NCI-H774 (cell line): ENCODE measurements around the gene PLAC8.
"Not testable (repeated sequence)": the region's sequence is repeated elsewhere in the genome, so short reads cannot be mapped to it uniquely, and the experiment has no call there.

ENCODE experiments used
- DNase-seq: peaks from one replicate; lab custom pipeline; 2025; lab: John Stamatoyannopoulos, UW

PLAC8 gene

DNA sequence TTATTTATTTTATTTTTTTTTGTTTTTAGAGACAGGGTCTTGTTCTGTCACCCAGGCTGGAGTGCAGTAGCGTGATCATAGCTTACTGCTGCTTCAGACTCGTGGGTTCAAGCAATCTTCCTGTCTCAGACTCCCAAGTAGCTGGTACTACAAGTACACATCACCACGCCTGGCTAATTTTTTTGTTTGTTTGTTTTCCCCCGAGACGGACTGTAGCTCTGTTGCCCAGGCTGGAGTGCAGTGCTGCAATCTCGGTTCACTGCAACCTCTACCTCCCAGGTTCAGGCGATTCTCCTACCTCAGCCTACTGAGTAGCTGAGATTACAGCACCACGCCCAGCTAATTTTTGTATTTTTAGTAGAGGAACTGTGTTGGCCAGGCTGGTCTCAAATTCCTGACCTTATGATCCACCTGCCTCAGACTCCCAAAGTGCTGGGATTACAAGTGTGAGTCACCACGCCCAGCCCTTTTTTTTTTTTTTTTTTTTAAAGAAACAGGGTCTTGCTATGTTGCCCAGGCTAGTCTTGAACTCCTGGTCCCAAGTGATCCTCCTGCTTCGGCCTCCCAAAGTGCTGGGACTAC lies 47.4 kb downstream of the PLAC8 start:
- no peak for DNase-seq

DNA sequence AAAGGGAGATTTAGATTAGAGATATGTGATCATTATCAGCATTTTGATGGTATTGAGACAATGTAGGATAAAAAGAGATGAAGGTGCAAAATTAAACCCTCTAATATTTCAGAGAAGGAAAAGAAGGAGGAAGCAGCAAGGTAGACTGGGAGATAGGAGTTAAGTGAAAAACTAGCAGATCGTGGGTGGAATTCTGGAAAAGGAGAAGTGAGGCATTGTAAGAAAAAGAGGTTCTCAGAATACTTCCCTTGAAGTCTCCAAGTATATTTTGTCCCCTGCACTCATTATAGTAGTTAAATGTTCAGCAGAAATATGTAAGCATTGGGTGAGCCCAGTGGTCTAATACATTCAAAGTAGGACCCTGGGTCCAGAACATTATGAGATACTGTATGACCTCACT lies 49.3 kb downstream of the PLAC8 start:
- no peak for DNase-seq

DNA sequence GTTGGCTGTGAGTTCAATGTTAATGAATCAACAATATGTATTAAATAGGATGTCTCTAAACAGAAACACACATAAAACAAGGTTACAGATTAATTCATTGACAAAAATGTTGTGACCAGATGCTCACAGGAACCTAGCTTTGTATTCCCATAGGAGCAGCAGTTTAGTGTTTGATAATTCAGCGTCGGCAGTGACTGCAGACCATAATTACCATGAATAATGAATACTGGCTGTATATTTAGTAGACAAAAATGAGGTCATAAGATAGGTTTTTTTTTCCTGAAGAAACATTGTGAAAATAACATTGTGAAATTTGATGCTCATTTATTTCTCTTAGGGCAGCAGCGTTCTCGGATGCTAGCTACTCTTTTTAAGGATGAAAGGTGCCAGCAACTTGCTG lies 51.8 kb downstream of the PLAC8 start:
- DNase-seq = no peak

DNA sequence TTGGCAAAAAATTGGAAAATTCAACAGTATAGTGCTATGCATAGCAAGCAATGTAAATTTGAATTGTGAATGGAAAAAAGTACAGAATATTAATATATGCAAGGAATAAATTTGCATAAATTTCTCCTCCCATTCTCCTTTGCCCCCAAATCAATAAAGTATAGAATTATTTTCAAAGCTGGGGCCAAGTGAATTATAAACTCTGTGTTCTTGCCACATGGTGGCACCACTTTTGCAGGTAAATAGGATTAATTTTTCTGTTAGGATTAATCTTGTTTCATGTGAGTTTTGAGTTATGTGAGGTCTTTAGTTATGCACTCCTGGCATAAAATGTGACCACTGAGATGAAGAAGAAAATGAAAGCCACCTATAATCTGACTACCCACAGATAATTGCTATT lies 59.6 kb downstream of the PLAC8 start:
- no peak for DNase-seq

DNA sequence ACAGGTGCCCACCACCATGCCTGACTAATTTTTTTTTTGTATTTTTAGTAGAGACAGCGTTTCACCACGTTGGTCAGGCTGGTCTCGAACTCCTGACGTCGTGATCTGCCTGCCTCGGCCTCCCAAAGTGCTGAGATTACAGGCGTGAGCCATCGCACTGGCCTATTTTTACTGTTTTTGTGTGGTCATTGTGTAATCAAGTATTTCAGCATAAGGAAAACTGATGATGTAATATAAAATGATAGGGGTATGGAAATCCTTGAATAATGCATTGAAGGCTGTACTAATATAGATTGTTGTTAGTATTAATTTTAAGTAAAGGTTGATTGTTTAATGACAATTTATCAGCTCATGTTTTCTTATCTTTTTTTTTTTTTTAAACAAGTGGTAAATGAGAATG lies 65.7 kb downstream of the PLAC8 start:
- not testable (repeated sequence) for DNase-seq

DNA sequence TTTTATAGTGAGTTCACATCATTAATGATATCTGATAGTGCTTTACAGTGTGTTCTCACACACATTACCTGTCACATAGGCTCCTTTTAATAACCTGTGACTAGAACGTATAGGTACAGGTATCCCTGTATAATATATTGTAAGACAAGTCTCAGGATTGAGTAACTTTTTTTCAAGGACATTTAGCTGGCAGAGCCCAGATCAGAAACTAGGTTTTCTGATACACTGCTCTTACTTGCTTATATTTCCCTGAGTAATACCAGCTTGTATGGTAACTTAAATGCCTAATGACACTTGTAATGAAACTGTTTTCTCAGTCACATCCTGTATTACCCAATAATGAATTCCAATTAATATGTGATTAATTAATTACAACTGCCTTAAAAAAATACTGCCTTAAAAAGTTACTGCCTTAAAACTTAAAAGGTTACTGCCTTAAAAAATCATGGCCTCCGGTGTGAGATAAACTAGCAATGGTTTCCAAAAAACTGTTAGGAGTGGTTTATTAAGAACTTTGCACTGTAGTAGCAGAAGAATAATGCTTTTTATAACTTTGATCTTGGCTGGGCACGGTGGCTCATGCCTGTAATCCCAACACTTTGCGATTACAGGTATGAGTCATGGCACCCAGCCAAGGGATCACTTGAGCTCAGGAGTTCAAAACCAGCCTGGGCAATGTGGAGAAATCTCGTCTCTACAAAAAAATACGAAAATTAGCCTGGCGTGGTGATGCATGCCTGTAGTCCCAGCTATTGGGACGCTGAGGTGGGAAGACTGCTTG lies 67.6 kb downstream of the PLAC8 start:
- DNase-seq = no peak

DNA sequence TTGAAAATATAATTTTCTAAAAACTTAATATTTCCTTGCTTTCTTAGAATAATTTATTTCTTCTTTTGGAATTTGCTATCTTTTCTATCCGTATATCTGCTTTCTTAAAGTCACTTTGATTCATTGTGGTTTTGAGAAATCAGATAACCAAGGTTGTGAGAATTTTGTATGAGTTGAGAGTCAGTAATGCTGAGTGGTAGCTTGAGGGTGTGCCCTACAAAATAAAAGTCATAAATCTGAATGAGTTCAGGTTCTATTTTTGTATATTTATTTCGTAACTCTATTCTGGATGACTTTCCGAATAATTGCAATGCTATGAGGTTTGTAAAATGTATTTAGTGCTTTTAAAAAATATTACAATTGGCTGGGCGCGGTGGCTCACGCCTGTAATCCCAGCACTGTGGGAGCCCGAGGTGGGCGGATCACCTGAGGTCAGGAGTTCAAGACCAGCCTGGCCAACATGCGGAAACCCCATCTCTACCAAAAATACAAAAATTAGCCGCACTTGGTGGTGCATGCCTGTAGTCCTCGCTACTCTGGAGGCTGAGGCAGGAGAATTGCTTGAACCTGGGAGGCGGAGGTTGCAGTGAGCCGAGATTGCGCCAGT lies 70.6 kb downstream of the PLAC8 start:
- DNase-seq = no peak

DNA sequence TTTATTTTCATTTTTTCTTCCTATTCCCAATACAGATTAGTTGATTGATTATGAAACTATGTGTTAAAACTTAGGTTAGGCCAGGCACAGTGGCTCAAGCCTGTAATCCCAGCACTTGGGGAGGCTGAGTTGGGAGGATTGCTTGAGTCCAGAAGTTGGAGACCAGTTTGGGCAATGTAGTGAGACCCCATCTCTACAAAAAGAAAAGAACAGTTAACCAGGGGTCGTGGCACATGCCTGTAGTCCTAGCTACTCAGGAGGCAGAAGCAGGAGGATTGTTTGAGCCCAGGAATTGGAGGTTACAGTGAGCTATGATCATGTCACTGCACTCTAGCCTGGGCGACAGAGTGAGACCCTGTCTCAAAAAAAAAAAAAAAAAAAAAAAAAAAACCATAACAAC lies 71.4 kb downstream of the PLAC8 start:
- DNase-seq = not testable (repeated sequence)

DNA sequence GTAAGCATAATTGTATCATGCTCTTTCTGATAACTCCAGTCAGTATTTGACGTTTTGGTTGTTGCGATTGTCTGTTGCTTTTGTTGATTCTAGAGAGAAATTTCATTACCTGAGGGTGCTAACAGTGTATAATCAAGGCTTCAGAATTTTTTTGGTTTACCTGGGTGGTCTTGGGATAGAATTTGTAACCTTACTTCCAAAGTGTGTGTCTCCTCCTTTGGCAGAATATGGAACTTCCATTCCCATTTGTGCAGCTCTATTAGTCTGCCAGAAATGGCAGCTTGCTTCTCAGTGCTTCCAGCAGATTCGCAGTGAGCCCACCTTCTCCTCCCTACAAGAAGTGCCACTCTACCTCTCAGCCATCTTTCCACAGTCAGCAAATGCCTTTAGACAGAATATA lies 74.3 kb downstream of the PLAC8 start:
- DNase-seq = no peak
